ENCODE results near the gene GNPTG.

Gene GNPTG

DNA sequence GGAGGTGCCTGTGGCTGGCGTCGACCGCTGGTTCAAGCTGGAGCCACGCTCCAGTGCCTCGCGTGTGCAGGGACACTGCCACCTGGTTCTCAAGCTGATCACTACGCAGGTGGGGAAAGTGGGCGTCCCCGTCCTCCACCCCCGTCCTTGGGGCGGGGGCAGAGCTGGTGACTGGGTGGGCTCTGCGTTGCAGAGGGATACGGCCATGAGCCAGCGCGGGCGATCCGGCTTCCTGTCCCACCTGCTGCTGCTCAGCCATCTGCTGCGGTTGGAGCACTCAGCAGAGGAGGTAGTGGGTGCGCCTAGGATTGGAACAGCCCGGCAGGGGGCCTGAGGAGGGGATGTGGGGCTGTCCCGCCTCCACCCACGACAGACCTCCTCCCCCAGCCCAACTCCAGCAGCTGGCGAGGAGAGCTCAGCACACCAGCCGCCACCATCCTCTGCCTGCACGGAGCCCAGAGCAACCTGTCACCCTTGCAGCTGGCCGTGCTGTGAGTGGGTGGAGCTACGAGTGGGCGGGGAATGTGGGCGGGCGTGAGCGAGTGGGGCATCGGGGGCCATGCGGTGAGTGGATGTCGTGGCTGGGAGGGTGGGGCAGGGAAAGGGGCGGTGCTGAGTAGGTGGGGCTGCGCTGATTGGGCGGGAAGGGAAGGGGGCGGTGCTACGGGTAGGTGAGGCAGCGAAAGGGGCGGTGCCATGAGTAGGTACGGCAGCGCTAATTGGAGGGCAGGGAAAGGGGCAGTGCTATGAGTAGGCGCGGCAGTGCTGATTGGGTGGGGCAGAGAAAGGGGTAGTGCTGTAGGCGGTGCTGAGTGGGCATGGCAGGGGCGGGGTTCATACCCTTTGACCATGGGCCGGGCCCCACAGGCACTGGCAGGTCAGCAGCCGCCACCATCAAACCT is 9.0 kb upstream of the GNPTG start:
- peak; percentile 94 for DNase-seq (ENCODE audit: low read depth)
- TF ChIP-seq POLR2A (IDR thresholded peaks at IDR 0.05; ENCODE audit: extremely low read depth, insufficient read length) (no peak), MAX (IDR thresholded peaks at IDR 0.05; ENCODE audit: low read depth, low read length) (no peak; the same call in 1 of the 2 replicates), MYC (IDR thresholded peaks at IDR 0.05; ENCODE audit: low read depth, low read length) (no peak; the same call in 1 of the 2 replicates), CTCF (IDR thresholded peaks at IDR 0.05; ENCODE audit: low read depth, low read length) (no peak)
- H3K4me3 ChIP-seq (ENCODE audit: low read depth, low read length), result no peak overlapping the region

GRCh38 chr16:1343428-1344242 is 8.1 kb upstream of the GNPTG start:
- peak; percentile 26 for DNase-seq (ENCODE audit: low read depth)
- no peak overlapping the region for H3K4me3 ChIP-seq (ENCODE audit: low read depth, low read length)
- no peak for TF ChIP-seq CTCF (IDR thresholded peaks at IDR 0.05; ENCODE audit: low read depth, low read length)

- DNase-seq (ENCODE audit: low read depth), result no peak
- TF ChIP-seq MYC (IDR thresholded peaks at IDR 0.05; ENCODE audit: low read depth, low read length) (no peak), MAX (IDR thresholded peaks at IDR 0.05; ENCODE audit: low read depth, low read length) (no peak), CTCF (IDR thresholded peaks at IDR 0.05; ENCODE audit: low read depth, low read length) (no peak), POLR2A (IDR thresholded peaks at IDR 0.05; ENCODE audit: extremely low read depth, insufficient read length) (no peak)
- no peak overlapping the region for H3K4me3 ChIP-seq (ENCODE audit: low read depth, low read length)
Measured at GRCh38 chr16:1344499-1344898, 7.2 kb upstream of the GNPTG start.

DNA sequence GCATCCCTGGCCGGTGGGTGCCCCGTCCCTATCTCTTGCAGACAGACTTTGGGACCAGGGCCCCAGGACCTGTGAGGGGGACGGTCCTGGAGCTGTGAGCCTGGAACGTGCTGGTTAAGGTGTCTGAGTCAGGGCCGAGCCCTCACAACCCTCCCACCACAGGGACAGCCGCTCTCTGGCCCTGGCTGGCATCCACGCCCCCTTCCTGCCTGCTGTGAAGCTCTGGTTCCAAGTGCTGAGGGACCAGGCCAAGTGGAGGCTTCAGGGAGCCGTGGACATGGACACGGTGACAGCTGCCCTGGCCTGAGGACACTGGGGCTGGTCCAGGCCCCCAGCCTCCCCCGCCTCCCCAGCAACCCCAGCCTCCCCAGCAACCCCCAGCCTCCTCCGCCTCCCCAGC is 6.6 kb upstream of the GNPTG start:
- no peak for TF ChIP-seq POLR2A (IDR thresholded peaks at IDR 0.05; ENCODE audit: extremely low read depth, insufficient read length)
- no peak for TF ChIP-seq MAX (IDR thresholded peaks at IDR 0.05; ENCODE audit: low read depth, low read length)
- TF ChIP-seq CTCF (IDR thresholded peaks at IDR 0.05; ENCODE audit: low read depth, low read length), result no peak
- no peak for TF ChIP-seq MYC (IDR thresholded peaks at IDR 0.05; ENCODE audit: low read depth, low read length)
- no peak overlapping the region for H3K4me3 ChIP-seq (ENCODE audit: low read depth, low read length)
- DNase-seq (ENCODE audit: low read depth), result peak; percentile 31

- no peak overlapping the region for H3K4me3 ChIP-seq (ENCODE audit: low read depth, low read length)
- no peak for TF ChIP-seq POLR2A (IDR thresholded peaks at IDR 0.05; ENCODE audit: extremely low read depth, insufficient read length)
- no peak for TF ChIP-seq MAX (IDR thresholded peaks at IDR 0.05; ENCODE audit: low read depth, low read length)
- TF ChIP-seq MYC (IDR thresholded peaks at IDR 0.05; ENCODE audit: low read depth, low read length), result no peak
- no peak for TF ChIP-seq CTCF (IDR thresholded peaks at IDR 0.05; ENCODE audit: low read depth, low read length)
- DNase-seq (ENCODE audit: low read depth), result no peak
Measured at GRCh38 chr16:1345651-1346421, 5.9 kb upstream of the GNPTG start.
